HG02763 (cell line): Measurements from ENCODE around the gene GLT8D2.

ENCODE experiments used
- ATAC-seq: cut with Tn5 transposase; IDR thresholded peaks from one replicate; pipeline ENCODE4 v1.9.1; 2021; ENCODE audit warnings: mild to moderate bottlenecking, moderate library complexity; ENCODE audit not compliant: unreplicated experiment

Gene GLT8D2

DNA sequence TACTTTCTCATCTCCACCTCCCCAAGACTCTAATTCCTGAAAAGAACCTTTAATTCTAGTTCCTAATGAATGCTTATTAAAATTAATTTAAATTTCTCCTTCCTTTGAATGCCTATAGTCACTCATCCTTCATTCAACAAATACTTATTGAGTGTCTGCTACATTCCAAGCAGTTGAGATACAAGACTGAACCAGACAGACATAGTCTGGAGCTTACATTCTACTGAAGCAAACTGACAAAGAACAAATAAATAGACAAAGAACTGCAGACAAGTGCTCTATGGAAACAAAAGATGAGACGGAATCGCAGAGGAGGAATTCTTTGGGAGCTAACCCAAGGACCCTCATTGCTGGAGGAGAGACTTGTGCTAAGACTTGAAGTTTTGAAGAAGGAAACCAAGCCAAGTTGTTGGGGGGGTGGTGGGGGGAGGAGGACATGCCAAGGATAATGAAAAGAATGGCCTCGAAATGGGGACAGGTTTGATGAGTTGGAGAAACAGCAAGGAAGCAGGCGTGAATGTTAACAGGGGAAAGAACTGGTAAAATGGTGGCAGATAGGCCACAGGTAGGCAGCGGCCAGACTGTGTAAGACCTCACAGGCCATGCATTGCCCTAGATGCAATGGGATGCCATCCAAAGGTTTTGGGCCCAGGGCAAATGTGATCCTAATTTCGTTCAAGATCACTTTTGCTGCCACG is 94.0 kb downstream of the GLT8D2 start:
- no peak for ATAC-seq

DNA sequence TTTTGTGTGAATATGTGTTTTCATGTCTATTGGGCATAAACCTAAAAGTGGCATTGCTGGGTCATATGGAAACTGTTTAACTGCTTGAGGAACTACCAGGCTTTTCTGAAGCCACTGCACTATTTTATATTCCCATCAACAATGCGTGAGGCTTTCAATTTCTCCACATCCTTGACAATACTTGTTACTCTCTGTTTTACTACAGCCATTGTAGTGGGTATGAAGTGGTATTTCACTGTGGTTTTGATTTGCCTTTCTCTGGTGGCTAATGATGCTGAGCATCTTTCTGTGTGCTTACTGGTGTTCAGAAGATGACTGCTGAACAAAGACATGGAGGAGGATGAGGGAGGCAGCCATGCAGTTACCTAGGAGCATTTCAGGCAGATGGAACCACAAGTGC is 97.5 kb downstream of the GLT8D2 start:
- no peak for ATAC-seq

DNA sequence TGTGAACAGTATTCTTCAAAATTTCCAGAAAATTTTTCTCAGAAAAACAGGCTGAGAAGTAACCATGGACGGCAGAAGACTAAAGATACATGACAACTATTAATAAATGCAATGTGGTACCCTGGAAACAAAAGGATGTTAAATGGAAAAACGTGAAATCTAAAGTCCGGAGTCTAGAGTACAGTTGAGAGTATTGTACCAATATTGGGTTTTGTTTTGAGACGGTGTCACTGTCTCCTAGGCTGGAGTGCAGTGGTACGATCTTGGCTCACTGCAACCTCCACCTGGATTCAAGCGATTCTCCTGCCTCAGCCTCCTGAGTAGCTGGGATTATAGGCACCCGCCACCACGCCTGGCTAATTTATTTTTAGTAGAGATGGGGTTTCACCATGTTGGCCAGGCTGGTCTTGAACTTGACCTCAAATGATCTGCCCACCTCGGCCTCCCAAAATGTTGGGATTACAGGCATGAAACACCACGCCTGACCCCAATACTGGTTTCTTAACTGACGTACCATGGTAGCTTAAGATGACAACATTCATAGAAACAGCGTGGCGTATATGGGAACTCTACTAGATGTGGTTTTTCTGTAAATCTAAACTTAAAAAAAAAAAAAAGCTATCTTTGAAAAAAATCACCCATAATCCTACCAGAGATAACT is 101.1 kb downstream of the GLT8D2 start:
- ATAC-seq: no peak

DNA sequence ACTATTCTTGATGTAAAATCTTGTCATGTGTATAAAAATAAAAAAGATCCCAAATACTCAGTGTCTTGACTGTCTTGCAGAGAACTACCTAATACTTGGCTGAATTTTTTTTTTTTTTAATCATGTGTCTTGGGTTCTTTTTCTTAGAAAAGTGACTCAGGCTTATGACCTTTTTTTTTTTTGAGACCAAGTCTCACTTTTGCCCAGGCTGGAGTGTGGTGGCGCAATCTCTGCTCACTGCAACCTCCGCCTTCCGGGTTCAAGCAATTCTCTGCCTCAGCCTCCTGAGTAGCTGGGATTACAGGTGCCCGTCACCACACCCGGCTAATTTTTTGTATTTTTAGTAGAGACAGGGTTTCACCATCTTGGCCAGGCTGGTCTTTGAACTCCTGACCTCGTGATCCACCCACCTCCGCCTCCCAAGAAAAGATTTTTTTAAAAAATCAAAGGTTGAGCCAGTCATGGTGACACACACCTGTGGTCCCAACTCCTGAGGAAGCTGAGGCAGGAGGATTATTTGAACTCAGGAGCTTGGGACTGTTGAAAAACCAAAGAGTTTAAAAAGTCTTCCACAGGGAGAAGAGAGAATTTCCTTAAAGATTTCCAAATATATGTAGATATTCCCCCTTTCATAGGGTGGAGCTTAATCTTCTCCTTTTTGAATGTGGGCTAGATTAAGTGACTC is 102.0 kb downstream of the GLT8D2 start:
- no peak for ATAC-seq

DNA sequence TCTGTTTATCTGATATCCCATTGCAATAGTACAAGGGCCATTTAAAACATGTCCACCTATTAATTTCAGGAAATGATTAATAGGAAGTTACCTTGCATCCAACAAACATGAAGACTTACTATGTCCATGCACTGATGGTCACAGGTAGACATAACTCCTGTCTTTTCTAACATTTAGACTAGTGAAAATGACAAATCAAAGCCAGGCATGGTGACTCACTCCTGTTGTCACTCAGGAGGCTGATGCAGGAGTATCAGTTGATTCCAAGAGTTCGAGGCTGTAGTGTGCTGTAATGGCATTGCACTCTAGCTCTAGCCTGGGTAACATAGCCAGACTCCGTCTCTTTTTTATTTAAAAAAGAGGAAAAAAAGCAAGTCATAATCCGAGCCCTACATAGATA is 105.0 kb downstream of the GLT8D2 start:
- ATAC-seq: no peak
